ENCODE measurements around the gene CD79B. TPM values are rescaled to one million over a fixed set of nuclear protein-coding genes. Genes with fewer than 3 reads are reported as not detected.
A peak's percentile ranks its signal among the peaks of the same experiment; 100 is the strongest.

CD79B gene
- total RNA-seq, 2 donors from 2014 or later = not detected

DNA sequence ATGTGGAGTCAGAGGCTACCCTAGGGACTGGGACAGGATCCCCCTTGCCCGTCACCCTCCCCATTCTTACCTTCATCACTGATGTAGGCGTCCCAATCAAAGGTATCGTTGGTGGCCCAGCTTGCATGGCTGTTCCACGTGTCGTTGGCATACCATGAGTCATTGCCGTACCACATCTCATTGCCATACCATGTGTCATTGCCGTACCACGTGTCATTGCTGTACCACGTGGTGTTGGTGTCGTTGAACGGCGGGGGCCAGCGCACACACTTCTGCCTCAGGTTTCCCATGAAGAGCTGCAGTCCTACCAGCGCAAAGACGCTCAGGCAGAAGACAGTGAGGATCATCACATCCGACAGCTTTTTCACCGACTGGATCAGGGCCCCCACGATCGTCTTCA, 35.8 kb upstream of the CD79B start:
- no peaks in the 10 kb centered on the region for H3K36me3 ChIP-seq (replicated peaks in 1 of 2; ENCODE audit: insufficient read depth in 1 of 2, low read depth in 2 of 2)
- no peaks in the 10 kb centered on the region for H3K27me3 ChIP-seq
- no peak overlapping the region for H3K4me3 ChIP-seq
- no peaks in the 10 kb centered on the region for H3K9me3 ChIP-seq
- ATAC-seq = no peak
- TF ChIP-seq, protein P1, sequence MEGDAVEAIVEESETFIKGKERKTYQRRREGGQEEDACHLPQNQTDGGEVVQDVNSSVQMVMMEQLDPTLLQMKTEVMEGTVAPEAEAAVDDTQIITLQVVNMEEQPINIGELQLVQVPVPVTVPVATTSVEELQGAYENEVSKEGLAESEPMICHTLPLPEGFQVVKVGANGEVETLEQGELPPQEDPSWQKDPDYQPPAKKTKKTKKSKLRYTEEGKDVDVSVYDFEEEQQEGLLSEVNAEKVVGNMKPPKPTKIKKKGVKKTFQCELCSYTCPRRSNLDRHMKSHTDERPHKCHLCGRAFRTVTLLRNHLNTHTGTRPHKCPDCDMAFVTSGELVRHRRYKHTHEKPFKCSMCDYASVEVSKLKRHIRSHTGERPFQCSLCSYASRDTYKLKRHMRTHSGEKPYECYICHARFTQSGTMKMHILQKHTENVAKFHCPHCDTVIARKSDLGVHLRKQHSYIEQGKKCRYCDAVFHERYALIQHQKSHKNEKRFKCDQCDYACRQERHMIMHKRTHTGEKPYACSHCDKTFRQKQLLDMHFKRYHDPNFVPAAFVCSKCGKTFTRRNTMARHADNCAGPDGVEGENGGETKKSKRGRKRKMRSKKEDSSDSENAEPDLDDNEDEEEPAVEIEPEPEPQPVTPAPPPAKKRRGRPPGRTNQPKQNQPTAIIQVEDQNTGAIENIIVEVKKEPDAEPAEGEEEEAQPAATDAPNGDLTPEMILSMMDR (IDR thresholded peaks at IDR 0.05) = no peak
- no peak for TF ChIP-seq POLR2A (IDR thresholded peaks at IDR 0.05)
- H3K4me1 ChIP-seq = no peaks in the 10 kb centered on the region
- intact Hi-C loops (cut with DNase I) = no loop called here
- 83 to 84% methylated on average over 18 to 19 of the region's 19 CpGs for WGBS, 2 donors
- no peak for DNase-seq
- H3K27ac ChIP-seq = no peak overlapping the region

DNA sequence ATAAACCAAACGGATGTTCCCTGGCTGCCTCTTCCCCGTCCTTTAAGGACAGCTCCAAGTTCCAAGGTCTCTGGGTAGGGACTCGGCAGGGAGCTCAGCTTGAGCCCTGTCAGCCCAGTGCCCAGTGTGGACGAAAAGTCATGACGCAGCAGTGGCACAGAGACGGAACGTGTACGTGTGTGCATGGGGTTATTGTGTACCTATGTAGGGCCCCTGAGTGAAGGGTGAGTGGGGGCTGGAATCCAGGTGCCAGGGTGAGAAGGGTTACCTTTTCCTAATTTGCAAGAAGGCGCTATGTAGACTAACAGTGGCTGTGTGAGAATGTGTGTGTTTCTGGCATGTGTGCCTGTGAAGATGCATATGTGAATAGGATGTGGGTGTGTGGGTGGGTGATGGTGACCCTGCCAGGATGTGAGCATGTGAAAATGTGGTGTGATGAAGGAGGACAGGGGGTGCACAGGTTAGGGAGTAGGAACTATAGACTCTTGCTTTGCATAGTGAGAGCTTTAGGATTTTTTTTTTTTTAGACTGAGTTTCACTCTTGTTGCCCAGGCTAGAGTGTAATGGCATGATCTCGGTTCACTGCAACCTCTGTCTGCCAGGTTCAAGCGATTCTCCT, 34.6 kb upstream of the CD79B start:
- ATAC-seq (no peak), DNase-seq (no peak)
- Histone ChIP-seq H3K27ac (no peak overlapping the region), H3K9me3 (no peaks in the 10 kb centered on the region), H3K4me1 (peaks cover 1% of the 10 kb centered on the region), H3K4me3 (no peak overlapping the region), H3K27me3 (no peaks in the 10 kb centered on the region), H3K36me3 (replicated peaks in 1 of 2; ENCODE audit: insufficient read depth in 1 of 2, low read depth in 2 of 2) (no peaks in the 10 kb centered on the region)
- no peak for TF ChIP-seq POLR2A (IDR thresholded peaks at IDR 0.05)
- intact Hi-C loops (cut with DNase I) = no loop called here
- 62% methylated on average over 11 of the region's 11 CpGs for WGBS, 2 donors

GRCh38 chr17:63963123-63963522, 31.0 kb upstream of the CD79B start:
- intact Hi-C loops (cut with DNase I) = no loop called here
- Histone ChIP-seq H3K4me3 (no peak overlapping the region), H3K9me3 (no peaks in the 10 kb centered on the region), H3K27ac (peak overlapping the region in 2 of 4 donors; percentile 12 to 40), H3K4me1 (peaks cover 10% of the 10 kb centered on the region), H3K36me3 (replicated peaks in 1 of 2; ENCODE audit: insufficient read depth in 1 of 2, low read depth in 2 of 2) (no peaks in the 10 kb centered on the region), H3K27me3 (no peaks in the 10 kb centered on the region)
- ATAC-seq = peak; percentile 54
- no peak for DNase-seq
- WGBS, 2 donors = 85 to 92% methylated on average over 3 to 4 of the region's 4 CpGs
- TF ChIP-seq, protein P1 (IDR thresholded peaks at IDR 0.05) = no peak
- TF ChIP-seq POLR2A (IDR thresholded peaks at IDR 0.05) = no peak

DNA sequence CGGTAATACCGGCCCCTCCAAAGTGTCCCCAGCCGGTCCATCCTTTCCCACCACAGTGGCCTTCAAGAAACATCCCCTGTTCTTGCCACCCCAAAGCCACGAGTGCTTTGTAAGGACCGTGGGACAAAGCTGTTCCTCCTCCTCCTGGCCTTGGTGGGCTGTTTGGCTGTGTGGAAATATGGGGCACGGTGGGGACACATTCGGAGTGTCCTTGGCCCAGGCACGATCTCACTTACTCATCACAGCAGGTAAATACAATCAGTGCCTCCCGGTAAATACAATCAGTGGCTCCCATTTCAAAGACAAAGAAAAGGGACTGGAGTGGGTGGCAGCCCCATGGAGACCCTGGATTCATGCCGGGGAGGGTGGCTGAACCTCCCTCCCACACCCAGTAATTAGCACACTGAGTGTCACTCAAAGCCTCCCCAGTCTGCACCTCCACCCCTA, 30.2 kb upstream of the CD79B start:
- TF ChIP-seq, protein P1 (IDR thresholded peaks at IDR 0.05) = no peak
- no peak for TF ChIP-seq POLR2A (IDR thresholded peaks at IDR 0.05)
- WGBS, 2 donors = 44 to 69% methylated on average over 8 to 9 of the region's 10 CpGs

DNA sequence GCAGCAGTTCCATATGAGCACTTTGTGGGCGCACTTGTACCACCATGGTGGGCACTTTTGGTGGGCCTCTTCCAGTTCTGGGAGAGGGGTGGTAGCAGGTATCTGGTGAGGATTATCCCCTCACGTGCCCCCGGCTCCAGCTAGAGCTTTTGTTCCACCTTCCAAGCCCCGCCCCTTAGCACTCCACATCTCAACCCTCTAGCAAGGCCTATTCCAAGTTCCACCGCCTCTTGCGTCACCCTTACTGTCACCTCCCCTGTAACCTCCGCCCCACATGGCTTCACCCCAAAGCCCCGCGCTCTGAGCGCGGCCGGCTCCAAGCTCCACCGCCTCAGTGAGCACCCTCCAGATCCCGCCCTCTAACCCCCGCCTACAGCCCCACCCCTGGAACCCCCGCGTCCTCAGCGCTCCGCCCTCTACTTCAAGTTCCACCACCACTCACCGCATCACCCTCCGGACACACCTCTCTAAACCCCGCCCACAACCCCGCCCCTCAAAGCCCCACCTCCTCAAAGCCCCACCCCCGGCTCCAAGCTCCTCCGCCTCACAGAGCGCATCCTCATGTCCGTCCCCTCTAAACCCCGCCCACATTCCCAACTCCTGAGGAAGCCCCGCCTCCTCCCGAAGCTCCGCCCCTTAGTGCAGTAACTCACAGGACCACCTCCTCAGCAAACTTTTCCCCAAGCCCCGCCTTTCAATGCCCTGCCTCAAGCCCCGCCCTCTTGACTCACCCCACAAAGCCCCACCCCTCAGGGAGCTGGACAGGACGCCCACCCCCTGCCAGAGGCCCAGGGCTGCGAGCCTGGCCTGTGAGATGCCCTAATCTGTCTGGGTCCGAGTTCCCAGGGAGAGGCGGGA, 29.5 kb upstream of the CD79B start:
- TF ChIP-seq, protein P1 (IDR thresholded peaks at IDR 0.05) = no peak
- TF ChIP-seq POLR2A (IDR thresholded peaks at IDR 0.05) = no peak
- Histone ChIP-seq H3K36me3 (replicated peaks in 1 of 2; ENCODE audit: insufficient read depth in 1 of 2, low read depth in 2 of 2) (no peaks in the 10 kb centered on the region), H3K4me1 (peaks cover 10% of the 10 kb centered on the region), H3K4me3 (no peak overlapping the region), H3K27me3 (no peaks in the 10 kb centered on the region), H3K27ac (peak overlapping the region in 1 of 4 donors; percentile 15), H3K9me3 (no peaks in the 10 kb centered on the region)
- ATAC-seq (peak; percentile 61), DNase-seq (peak; percentile 53 to 69 (median 62))
- 18 to 20% methylated on average over 33 to 36 of the region's 37 CpGs for WGBS, 2 donors
- intact Hi-C loops (cut with DNase I) = no loop called here

More for the DNA sequence above, 30.2 kb upstream of the CD79B start:
- no peaks in the 10 kb centered on the region for H3K9me3 ChIP-seq
- no peaks in the 10 kb centered on the region for H3K27me3 ChIP-seq
- no peaks in the 10 kb centered on the region for H3K36me3 ChIP-seq (replicated peaks in 1 of 2; ENCODE audit: insufficient read depth in 1 of 2, low read depth in 2 of 2)
- H3K4me1 ChIP-seq = peaks cover 10% of the 10 kb centered on the region
- no peak for ATAC-seq
- DNase-seq = no peak
- peak overlapping the region in 1 of 4 donors; percentile 15 for H3K27ac ChIP-seq
- intact Hi-C loops (cut with DNase I) = no loop called here
- no peak overlapping the region for H3K4me3 ChIP-seq

Measured in body of pancreas (tissue), 4 donors.